ENCODE data around the gene SLC12A7.
"Not testable (repeated sequence)": the region's sequence is repeated elsewhere in the genome, so short reads cannot be mapped to it uniquely, and the experiment has no call there.

The SLC12A7 gene

DNA sequence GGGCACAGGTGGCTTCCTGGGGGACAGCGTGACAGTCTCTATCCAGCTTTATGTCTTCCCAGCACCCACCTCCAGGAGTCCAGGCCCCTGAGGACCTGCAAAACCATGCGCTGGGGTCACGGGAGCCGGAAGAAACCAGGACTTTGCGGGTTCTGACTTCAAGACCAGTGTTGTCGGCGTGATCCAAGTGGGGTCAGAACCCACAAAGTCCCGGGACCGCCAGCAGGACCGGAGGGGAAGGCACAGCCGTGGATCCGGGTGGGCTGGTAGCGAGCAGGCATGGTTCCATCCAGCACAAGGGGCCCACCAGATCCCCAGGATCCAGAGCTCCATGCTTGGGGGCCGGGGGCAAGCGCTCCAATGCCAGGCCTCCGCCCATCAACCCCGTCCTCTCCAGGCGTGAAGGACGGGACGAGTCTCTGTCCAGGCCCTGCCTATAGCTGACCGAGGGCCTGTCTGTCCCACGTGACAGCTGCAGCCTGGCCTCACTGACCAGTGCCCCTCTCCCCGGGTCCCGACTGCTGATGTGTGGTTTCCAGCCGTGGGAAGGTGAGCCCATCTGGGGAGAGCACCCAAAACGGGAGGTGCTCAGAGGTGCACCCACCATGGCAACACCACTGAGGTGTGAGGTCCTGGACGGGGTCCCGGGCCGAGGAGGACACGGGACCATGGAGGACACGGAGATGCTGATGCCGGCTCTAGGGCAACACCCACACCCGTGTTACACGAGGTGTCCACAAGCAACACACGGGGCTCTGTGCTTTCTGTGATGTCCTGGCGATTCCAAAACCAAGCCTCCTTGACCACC, 48.9 kb downstream of the SLC12A7 start:
- DNase-seq (ENCODE audit: low read depth in 3 of 3) = no peak

DNA sequence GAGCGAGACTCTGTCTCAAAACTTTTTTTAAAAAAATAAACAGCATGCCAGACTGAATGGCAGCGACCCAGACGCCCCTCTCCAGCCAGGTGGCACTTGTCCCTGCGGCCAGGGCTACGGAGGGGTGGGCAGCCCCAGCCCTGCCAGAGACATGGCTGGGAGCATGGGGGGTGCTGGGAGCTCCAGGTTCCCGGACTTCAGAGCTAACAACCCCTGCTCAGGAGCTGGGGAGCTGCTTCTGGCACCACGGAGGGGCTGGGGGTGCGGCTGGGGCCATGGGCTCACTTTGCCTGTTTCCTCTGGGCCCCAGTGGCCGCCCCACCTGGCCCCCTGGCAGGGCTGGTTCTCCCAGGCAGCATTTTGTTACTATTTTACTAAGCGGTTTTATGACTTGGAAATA, 49.9 kb downstream of the SLC12A7 start:
- DNase-seq (ENCODE audit: low read depth in 3 of 3) = no peak

DNA sequence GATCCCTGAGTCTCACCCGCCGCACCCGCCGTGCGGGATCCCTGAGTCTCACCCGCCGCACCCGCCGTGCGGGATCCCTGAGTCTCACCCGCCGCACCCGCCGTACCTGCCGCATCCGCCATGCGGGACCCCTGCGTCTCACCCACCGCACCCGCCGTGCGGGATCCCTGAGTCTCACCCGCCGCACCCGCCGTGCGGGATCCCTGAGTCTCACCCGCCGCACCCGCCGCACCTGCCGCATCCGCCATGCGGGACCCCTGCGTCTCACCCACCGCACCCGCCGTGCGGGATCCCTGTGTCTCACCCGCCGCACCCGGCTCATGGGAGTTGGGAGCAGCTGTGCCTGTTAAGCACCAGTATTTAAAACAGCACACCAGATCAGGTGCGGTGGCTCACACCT, 50.6 kb downstream of the SLC12A7 start:
- DNase-seq (ENCODE audit: low read depth in 3 of 3) = not testable (repeated sequence)

DNA sequence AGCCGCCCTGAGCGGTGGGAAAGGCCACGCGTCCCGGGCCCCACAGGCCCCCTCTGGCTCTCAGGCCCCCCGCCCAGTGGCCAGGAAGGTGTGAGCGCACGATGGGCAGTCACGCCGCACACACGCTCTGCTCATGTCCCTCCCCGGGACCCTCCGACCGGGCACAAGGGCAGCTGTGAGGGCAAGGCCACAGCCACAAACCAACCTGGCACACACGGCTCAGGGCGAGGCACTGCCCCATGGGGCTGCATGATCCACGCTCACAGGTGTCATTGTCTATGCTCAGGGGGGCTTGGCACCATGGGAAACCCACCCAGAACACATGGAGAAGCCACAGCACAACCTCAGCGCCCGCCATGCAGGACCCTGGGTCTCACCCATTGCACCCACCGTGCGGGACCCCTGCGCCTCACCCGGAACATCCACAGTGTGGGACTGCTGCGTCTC, 51.3 kb downstream of the SLC12A7 start:
- DNase-seq (ENCODE audit: low read depth in 3 of 3) = no peak

DNA sequence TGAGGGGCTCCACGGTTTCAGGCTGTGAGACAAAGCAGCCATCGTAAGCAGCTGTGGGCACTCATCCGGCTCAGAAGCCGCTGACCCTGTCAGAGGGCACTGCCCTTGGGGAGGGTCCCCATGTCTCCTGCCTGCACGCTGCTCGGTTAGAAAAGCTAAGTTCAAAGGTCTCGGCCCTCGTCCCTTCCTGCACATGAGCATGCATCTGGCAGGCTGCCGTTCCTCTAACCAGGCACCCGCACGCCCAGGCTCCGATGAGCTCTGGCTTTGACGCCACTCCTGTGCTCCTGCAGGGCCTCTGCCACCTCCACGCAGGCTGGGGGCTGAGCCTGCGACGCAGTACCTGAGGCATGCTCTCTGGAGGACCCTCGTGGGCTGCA, 52.0 kb downstream of the SLC12A7 start:
- no peak for DNase-seq (ENCODE audit: low read depth in 3 of 3)

DNA sequence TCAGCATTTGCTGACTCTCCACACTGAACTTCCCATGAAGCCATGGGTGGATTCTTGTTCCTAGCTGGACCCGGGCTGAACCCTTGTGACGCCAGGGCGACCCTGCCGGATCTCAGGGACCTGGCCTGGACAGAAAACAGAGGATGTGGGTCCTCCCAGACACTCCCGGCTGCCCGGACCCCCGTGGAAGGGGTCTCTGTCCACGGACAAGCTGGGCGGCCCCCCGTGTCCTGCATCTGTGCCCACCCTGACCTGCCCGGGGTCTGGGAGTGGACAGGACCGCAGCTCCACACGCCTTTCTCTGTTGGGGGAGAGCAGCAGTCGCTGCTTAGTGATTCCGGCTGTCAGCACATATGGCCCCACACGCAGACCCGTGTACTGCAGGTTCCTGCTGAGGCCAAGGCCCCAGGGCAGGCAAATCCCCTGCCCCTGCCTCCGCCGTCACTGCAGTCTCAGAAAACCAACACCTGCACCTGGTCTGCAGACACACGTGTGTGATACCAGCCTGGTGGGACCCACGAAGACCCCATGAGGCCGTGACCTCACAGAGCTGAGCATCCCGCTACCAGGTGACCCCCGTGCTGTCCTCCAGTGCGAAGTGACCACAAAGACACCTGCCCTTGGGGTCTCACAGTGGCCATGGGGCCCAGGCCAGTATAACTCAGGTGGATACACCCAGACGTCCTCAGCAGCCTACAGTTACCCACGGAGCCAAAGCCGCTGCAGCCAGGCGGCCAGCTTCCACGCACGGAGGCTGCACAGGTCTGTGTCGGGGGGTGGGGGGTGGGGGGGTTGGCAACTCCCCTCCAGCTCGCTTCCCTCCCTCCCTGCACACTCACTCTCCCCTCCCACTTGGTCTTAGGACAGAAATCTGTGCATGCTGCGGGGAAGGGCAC, 52.6 kb downstream of the SLC12A7 start:
- no peak for DNase-seq (ENCODE audit: low read depth in 3 of 3)

DNA sequence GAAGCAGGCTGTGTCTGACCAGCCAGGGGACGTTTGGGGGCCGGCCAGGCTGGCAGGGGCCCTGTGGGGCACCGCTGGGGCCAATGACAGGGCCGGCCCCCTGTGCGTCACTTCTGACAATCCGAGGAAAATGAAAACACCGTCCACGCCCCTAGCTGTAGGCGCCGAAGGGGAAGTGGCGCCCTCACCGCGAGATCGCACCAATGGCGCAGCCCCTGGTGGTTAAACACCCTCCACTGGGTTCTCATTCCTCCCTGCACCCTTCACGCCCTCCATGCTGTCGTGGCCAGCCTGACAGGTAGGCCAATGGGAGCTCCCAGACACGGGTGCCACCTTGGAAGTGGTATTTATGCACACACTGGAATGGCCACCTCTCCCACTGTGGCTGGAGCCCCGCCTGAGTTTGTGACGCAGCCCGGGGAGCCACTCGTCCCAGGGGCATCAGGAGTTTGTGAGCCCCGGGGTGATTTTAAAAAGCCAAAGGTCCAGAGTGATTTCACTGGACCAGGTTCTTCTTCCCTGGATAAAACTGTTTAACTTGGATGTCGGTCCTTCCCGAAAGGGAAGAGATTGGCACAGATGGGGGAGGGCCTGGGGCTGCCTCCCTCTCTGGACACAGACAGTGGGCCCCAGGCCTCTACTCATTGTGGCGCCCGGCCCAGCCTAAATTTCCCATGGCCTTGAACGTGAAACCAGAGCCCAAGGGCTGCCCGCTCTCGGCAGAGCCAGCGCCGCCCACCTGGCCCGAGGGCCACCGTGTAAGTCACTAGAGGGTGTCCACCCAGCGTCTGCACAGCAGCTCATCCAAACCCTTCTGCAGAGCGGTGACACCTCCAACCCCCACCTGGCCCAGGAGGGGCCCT, 53.5 kb downstream of the SLC12A7 start:
- no peak for DNase-seq (ENCODE audit: low read depth in 3 of 3)

DNA sequence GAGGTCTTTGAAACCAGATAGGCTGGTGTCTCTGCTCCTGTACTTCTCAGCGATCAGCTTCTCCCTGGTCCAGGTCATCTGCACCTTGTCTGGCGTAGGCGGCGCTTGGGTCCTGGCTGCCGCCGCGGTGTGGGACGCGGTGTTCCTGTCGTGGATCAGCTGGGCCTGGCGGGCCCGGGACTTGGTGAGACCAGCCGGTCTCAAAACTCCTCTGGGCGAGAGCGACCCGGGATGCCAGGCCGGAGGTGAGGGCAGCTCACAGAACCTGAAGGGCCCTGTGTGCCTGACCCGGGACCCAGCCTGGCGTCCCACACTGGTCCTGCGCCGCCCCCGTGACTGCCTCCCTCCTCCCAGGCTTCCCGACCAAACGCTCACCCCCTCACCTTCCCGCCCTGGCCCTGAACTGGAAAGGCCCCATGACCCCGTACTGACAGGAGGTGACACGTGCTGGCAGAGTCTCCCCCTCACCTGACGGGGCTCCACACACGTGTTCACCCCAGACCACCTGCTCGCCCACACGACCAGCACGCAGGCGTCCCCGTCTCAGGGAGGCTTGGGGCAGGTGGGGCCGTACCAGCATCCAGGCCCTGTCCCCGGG, 54.3 kb downstream of the SLC12A7 start:
- DNase-seq (ENCODE audit: low read depth in 3 of 3) = no peak

DNA sequence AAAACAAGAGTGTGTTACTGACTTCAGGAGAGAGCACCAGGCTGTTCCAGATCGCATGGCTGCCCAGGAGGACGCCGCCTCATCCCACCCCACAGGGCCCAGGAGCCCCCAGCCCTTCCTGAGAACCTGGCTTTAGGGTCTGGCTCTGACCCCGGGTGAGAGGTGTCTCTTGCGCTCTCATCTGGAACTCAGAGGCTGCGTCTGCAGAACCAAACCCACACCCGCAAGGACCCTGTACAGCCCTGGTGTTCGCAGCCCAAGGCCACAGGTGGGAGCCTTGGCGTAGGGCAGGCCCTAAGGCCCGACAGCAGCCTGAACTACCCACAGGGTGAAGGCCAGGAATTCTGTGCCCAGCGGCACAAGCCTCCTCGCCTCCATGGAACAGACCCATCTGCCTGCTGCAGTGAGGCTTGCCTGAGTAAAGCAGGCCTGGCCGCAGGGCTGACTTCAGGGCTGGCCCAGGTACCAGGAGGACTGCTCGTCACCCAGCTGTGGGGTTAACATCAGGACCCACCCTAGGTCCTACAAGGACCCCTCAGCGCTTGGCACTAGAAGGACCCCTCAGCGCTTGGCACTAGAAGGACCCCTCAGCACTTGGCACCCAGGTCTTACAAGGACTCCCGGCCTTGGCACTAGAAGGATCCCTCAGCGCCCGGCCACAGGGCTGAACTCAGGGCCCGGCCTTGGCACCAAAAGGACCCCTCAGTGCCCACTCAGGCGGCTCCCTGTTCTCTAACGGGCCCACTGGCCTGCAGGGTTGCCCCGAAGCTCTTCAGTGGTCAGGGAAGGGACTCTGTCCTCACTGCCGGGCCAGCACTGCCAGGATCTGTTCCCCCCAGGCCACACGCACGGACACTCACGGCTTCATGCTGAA, 55.0 kb downstream of the SLC12A7 start:
- no peak for DNase-seq (ENCODE audit: low read depth in 3 of 3)

DNA sequence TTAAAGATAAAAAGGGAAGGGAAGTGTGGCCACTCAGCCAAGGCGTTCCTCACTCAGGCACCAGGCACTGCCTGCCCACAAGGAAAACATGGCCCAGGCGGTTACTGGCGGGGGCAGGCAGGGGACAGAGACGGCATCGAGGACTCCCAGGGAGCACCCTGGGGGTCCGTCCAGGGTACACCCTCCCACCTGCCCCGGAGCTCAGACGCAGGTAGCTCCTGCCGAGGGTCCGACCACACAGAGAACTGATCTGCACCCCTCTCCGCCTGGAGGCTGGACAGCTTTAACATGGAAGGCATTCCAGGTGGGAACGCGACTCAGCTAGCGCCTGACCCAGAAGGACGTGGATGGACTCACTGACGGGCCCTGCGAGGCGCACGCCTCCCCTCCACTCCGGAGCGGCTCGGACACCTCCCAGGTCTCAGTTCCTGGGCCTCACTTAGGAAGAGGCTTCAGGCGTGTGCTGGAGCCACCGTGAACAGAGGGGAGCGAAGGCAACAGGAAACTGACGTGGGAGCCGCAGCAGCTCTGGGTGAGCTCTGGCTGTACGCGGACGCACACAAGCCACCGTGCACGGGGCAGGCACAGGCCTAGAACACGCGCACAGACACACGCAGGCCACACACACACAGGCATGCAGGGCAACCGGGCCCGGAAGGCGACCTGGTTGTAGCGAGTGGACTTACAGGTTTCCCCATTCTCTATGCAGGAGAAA, 55.8 kb downstream of the SLC12A7 start:
- no peak for DNase-seq (ENCODE audit: low read depth in 3 of 3)

DNA sequence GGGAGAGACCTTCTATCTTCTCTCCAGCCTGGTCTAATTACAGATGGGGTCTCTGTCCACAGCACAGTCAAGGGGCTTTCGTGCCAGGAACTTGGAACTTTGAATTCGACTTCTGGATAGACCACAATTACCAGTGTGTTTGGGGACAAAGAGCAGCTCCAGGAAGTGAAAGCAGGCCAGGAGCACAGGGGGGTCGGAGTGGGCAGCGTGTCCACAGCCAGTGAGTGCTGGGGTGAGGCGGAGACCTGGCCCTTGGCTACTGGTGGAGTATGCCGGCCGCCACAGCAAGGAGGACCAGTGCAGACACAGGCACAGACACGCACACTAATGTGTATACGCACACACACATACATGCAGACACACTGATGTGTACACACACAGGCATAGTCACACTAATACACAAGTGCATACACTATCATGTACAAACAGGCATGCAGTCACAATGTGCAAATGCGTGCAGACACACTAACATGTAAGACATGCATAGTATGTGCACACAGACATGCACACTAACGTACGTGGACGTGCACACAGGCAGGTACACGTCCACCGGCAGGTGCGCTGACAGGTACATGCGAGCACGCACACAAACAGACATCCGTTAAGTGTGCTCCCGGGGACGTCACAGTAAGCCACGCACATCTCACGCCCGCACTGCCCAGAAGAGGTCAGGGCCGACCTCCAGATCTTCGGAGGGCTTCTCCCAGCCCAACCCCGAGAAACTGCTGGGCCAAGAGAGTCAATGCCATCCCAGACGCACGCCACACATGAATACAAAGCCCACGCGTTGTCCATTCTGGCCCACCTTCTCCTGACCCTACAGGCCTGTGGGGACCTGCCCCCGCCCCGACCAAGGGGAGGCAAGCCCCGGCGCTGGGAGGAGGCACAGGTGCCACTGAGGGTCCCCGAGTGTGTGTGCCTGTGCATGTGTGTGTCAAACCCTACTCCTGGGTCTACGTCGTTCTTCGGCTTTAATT, 56.8 kb downstream of the SLC12A7 start:
- DNase-seq (ENCODE audit: low read depth in 3 of 3) = no peak

DNA sequence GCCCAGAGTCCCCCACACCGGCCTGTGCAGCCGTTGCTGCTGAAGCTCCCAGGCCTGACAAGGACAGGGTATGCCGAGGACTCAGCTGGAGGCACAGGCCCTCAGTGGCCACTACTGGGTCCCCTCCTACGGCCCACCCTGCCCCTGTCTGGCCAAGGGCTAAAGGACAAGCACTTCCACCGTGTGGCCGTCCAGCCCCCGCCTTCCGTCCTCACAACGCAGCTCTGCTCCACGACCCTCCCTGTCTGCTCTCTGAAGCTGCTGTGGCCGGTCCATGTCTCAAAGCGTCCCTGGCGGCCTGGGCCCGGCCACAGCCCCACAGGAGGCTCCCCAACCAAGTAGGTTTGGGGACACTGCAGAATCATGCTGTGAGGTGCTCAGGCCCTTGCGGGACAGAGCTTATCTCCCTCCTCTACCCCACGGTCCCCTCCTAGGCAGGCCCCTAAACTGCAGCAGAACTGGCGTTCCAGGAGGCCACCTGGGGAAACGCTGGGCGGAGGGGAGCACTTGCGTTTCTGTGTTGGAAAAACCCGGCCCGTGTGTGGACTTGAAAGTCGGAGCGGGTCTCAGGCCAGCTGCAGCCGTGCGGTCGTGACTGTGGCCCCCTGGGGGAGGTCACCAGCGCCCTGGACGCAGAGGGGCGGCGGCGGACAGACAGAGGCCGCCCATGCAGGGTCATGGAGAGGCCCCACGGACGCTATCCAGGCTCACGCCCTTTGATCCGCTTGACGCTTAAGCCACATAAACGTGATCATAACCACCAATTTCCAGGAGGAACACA, 57.7 kb downstream of the SLC12A7 start:
- no peak for DNase-seq (ENCODE audit: low read depth in 3 of 3)

DNA sequence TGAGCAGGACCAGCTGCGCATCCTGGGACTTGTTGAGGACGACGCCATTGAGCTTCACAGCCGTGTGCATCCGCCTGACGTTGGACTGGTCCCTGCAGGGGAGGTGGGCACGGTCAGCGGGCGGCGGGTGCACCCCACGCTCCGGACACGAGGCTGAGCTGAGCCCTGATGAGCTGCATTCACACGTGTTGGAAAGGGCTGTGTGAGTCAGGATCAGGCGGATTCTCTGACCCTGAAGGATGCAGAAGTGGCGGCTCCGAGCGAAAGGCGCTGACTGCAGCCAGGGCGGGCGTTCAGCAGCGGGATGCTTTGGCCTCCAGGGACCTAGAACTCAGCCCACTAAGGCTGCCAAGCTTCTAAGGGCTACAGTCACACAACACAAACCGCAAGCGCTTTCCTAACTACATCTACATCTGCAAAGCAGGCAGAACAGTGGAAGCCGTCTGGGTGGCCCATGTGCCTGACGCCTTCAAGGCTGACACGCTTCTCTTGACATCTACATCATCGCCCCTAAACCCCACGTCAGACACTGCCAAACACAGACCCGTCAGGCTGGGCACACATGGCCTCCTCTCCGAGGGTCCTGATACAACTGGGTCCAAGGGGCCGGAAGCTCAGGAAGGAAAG, 58.4 kb downstream of the SLC12A7 start:
- DNase-seq (ENCODE audit: low read depth in 3 of 3) = no peak

DNA sequence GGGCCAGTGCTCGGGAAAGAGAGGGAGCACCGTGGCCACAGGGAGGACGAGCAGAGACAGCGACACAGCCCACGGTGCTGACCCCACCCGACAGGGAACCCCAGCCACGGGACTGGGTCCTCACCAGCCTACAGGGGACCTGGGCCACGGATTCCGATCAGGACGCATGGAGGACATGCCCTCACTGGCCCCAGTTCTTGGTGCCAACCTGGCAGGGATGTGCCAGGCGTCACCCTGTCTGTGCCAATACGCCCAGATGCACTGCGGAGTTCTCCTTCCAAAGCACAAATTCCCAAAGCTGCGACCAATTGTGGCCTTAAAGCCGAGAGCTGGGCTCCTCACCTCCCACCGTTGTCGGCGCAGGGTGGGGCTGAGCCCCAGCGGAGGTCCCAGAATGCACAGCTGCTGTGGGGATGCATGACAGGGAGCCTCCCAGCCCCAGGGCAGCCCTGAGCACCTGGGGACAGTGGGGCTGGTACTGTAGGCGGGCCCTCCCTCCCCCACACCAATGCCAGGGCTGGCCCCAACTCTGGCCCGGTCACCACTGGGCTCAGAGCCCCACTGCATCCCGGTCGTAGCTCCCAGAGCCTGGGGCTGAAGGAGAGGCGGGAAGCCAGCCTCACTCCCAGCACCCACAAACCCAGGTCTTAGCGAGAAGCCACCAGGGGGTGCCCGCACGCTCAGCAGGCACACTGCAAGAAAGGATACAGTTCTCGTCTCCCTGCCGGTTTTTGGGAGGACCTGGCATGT, 59.0 kb downstream of the SLC12A7 start:
- no peak for DNase-seq (ENCODE audit: low read depth in 3 of 3)

DNA sequence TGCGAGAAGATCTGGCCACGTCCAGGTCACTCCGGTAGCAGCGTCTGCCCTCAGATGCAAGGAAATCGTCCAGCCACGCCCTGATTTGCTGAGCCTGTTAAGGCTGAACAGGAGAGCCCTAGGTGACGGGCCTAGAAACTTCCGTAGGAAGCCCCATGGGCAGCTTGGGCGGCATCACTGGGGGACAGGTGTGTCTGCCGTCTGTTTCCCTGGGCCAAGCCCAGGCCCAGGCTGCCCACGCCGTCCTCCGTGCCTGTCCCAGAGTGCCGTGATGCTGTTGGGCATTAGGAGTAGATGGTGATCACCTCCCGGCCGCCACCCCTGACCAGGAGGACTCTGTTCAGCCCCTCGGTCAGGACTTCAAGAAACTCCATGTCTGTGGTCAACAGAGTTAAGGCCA, 59.8 kb downstream of the SLC12A7 start:
- DNase-seq (ENCODE audit: low read depth in 3 of 3) = no peak

DNA sequence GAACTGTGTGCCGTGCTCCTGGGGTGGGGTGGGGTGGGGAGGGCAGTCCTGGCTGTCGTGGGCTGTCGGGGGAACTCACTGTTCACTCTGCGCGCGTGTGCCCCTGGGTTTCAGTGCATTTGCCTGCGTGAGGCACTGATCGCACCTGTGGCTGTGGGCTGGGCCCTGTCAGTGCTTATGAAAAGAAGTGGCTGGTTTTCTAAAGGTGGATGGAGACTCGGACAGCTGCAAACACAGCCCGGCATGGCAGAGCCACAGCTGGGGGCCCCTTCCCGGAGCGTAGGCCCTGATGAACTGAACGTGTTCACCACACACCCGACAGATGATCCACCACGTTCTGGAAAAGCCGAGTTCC, 60.5 kb downstream of the SLC12A7 start:
- DNase-seq (ENCODE audit: low read depth in 3 of 3) = no peak
